GM12878 (cell line): Measurements from ENCODE around the gene STEAP1B. TPM values are rescaled to one million over a fixed set of nuclear protein-coding genes. Genes with fewer than 3 reads are reported as not detected.
A peak's percentile ranks its signal among the peaks of the same experiment; 100 is the strongest.

ENCODE experiments used
- ATAC-seq: fragments of 200-7000 bp; cut with Tn5 transposase; 3 replicates; pipeline ENCODE4 v1.9.1; 2020; ENCODE audit warnings: mild to moderate bottlenecking, moderate library complexity
- BruUV-seq: library from RNA; stranded (reverse); fragments of 400-500 nt; replicated peaks from 2 replicates; lab custom pipeline; 2021; lab: Mats Ljungman, UMichigan
- CTCF ChIA-PET: fragments of 300-600 bp; sonication (Branson Sonifier 250); formaldehyde crosslinking; extraction: SDS; loops from one replicate; lab custom pipeline; 2021; ENCODE audit warnings: inconsistent platforms; lab: Yijun Ruan, JAX
- POLR2A ChIA-PET: fragments of 350-600 bp; formaldehyde crosslinking; extraction: SDS; loops from one replicate; lab custom pipeline; 2021; ENCODE audit warnings: inconsistent platforms; lab: Charles Lee
- RAD21 ChIA-PET: fragments of 300-600 bp; sonication (Branson Sonifier 250); formaldehyde crosslinking; loops from one replicate; lab custom pipeline; 2023; ENCODE audit warnings: antibody characterized with exemption; ENCODE audit not compliant: unreplicated experiment; lab: Charles Lee
- SMC1A ChIA-PET: fragments of 300-600 bp; sonication (Branson Sonifier 250); formaldehyde crosslinking; loops from one replicate; lab custom pipeline; 2023; ENCODE audit not compliant: unreplicated experiment, uncharacterized antibody; lab: Charles Lee
- DNase-seq: peaks from one replicate; pipeline ENCODE4 v3.0.0-alpha.2; 2011; ENCODE audit warnings: low read depth, low spot score
- FAIRE-seq: peaks from 3 replicates; lab custom pipeline; 2011; peaks lifted over from hg19 to GRCh38; lab: Jason Lieb, UNC
- H2AFZ ChIP-seq: 2 replicates; pipeline ENCODE4 v1.6.0; 2011; ENCODE audit warnings: low read depth, low read length, control low read depth; ENCODE audit not compliant: control insufficient read depth
- H3K27ac ChIP-seq: 2 replicates; pipeline ENCODE4 v1.5.1; 2011; ENCODE audit warnings: control low read depth; ENCODE audit not compliant: control insufficient read depth, insufficient read depth
- H3K27me3 ChIP-seq, 2 experiments: replicated peaks in 1 of 2; 2 replicates each; pipeline versions ENCODE4 v1.6.0 to v1.6.1; 2011; ENCODE audit warnings: low read length in 1 of 2; ENCODE audit not compliant: control insufficient read depth in 2 of 2, insufficient read depth in 2 of 2
- H3K36me3 ChIP-seq, 2 experiments: 2 replicates each; pipeline ENCODE4 v1.5.1; 2011; ENCODE audit warnings: low read length in 1 of 2; ENCODE audit not compliant: control insufficient read depth in 2 of 2, insufficient read depth in 2 of 2
- H3K4me1 ChIP-seq: 2 replicates; pipeline ENCODE4 v1.6.1; 2011; ENCODE audit warnings: mild to moderate bottlenecking, low read length, moderate library complexity, mixed read lengths; ENCODE audit not compliant: control insufficient read depth, insufficient read depth
- H3K4me2 ChIP-seq: 2 replicates; pipeline ENCODE4 v1.6.0; 2011; ENCODE audit warnings: control low read depth; ENCODE audit not compliant: control insufficient read depth, insufficient read depth
- H3K4me3 ChIP-seq: fragments of 200-600 bp; sonication (generic); 2 replicates; pipeline ENCODE4 v1.5.1; 2016
- H3K79me2 ChIP-seq: 2 replicates; pipeline ENCODE4 v1.6.0; 2011; ENCODE audit warnings: low read length; ENCODE audit not compliant: control insufficient read depth, insufficient read depth
- H3K9ac ChIP-seq: 2 replicates; pipeline ENCODE4 v1.8.0; 2011; ENCODE audit warnings: low read length, control low read depth, mixed read lengths; ENCODE audit not compliant: control insufficient read depth, insufficient read depth
- H3K9me3 ChIP-seq: replicated peaks from 3 replicates; pipeline ENCODE4 v1.5.1; 2011; ENCODE audit warnings: mild to moderate bottlenecking, low read length; ENCODE audit not compliant: control insufficient read depth, insufficient read depth
- H4K20me1 ChIP-seq: 2 replicates; pipeline ENCODE4 v1.6.0; 2011; ENCODE audit not compliant: control insufficient read depth, insufficient read depth
- BMI1 ChIP-seq: fragments of 450-650 bp; IDR thresholded peaks from 2 replicates; pipeline ENCODE4 v1.6.1; 2016; ENCODE audit warnings: mild to moderate bottlenecking, moderate library complexity, borderline replicate concordance
- CBX3 ChIP-seq: fragments of 200-600 bp; sonication (generic); IDR thresholded peaks from 2 replicates; pipeline ENCODE4 v1.6.1; 2016; ENCODE audit warnings: low read depth, borderline replicate concordance
- CEBPB ChIP-seq, 2 experiments: fragments of 150-350 bp in 1 of 2; IDR thresholded peaks; 2 replicates each; pipeline ENCODE4 v1.6.1; 2012 to 2014; ENCODE audit warnings: low read depth in 2 of 2, low read length in 2 of 2, borderline replicate concordance in 1 of 2, inconsistent platforms in 1 of 2
- DPF2 ChIP-seq: fragments of 450-650 bp; IDR thresholded peaks from 2 replicates; pipeline ENCODE4 v1.6.1; 2017; ENCODE audit warnings: mild to moderate bottlenecking
- HDGF ChIP-seq: fragments of 450-650 bp; IDR thresholded peaks from 2 replicates; pipeline ENCODE4 v1.6.1; 2016; ENCODE audit warnings: antibody characterized with exemption
- JUNB ChIP-seq: IDR thresholded peaks from 2 replicates; pipeline ENCODE4 v1.6.1; 2016; ENCODE audit warnings: antibody characterized with exemption, mild to moderate bottlenecking
- KAT2A ChIP-seq: conservative IDR thresholded peaks from 2 replicates; pipeline ENCODE4 v1.6.1; 2011; ENCODE audit warnings: low read depth, low read length; ENCODE audit not compliant: control insufficient read depth
- KDM1A ChIP-seq: fragments of 200-600 bp; sonication (generic); IDR thresholded peaks from 2 replicates; pipeline ENCODE4 v1.6.1; 2016; ENCODE audit warnings: borderline replicate concordance
- PAX5 ChIP-seq: IDR thresholded peaks from 2 replicates; pipeline ENCODE4 v1.6.1; 2011; ENCODE audit warnings: low read depth, low read length, borderline replicate concordance
- PAX8 ChIP-seq: fragments of 450-650 bp; IDR thresholded peaks from 2 replicates; pipeline ENCODE4 v1.6.1; 2017; ENCODE audit warnings: mild to moderate bottlenecking, moderate library complexity
- PML ChIP-seq: IDR thresholded peaks from 2 replicates; pipeline ENCODE4 v1.6.1; 2012; ENCODE audit warnings: low read length, inconsistent platforms
- SREBF1 ChIP-seq: IDR thresholded peaks from 2 replicates; pipeline ENCODE4 v1.6.1; 2012; ENCODE audit warnings: mild to moderate bottlenecking, low read length
- SREBF2 ChIP-seq: IDR thresholded peaks from 2 replicates; pipeline ENCODE4 v1.6.1; 2012; ENCODE audit warnings: mild to moderate bottlenecking, low read length
- WRNIP1 ChIP-seq: IDR thresholded peaks from 2 replicates; pipeline ENCODE4 v1.6.1; 2011; ENCODE audit warnings: low read depth, low read length, improper control_type of control experiment, borderline replicate concordance
- ZNF24 ChIP-seq: fragments of 450-650 bp; IDR thresholded peaks from 2 replicates; pipeline ENCODE4 v1.6.1; 2017; ENCODE audit warnings: antibody characterized with exemption, mild to moderate bottlenecking
- WGBS: methylation state at CpG from one replicate; pipeline ENCODE4 v1.1.6; 2016; ENCODE audit warnings: low lambda C conversion rate; ENCODE audit not compliant: insufficient replicate concordance, insufficient coverage; ENCODE audit errors: missing lambda C conversion rate; 5-methylcytosine and 5-hydroxymethylcytosine counted together
- in situ Hi-C: fragments of 300-500 bp; cut with MboI; formaldehyde crosslinking; loops from 9 replicates; pipeline ENCODE4 v1.14.3; 2018; ENCODE audit warnings: mixed read lengths
- intact Hi-C: fragments of 100-400 bp; cut with micrococcal nuclease; formaldehyde crosslinking; loops from one replicate; pipeline ENCODE4 v1.14.2; 2022; ENCODE audit not compliant: unreplicated experiment
- polyA plus RNA-seq, 11 experiments: library from polyadenylated mRNA; depleted of rRNA in 4 of 11; unstranded in 6 of 11; stranded (reverse) in 5 of 11; fragments of >200 nt; fragmentation: Nextera tagmentation in 4 of 11; fragmentation: Illumina TruSeq in 1 of 11; extraction: Ambion mirVana in 4 of 11; extraction: Trizol in 1 of 11; gene quantifications; 1 replicate in 1 of 11; 2 replicates in 10 of 11; pipeline versions ENCODE4 v1.2.1 to v1.2.3, GENCODE V29; 2011 to 2016; ENCODE audit warnings: inconsistent platforms in 2 of 11, missing spikeins in 2 of 11, low read depth in 1 of 11
- total RNA-seq, 4 experiments: library from RNA; depleted of rRNA in 3 of 4; stranded (reverse); fragments of >200 nt in 3 of 4; fragmentation: Illumina TruSeq in 1 of 4; extraction: Trizol in 1 of 4; gene quantifications; 2 replicates each; pipeline versions ENCODE4 v1.2.1 to v1.2.3, GENCODE V29; 2013 to 2021
- TF ChIP-seq, protein P1 (sequence below): fragments of 450-650 bp; IDR thresholded peaks from 2 replicates; pipeline ENCODE4 v1.6.1; 2016; ENCODE audit warnings: mild to moderate bottlenecking
- TF ChIP-seq, protein P2 (sequence below): IDR thresholded peaks from 2 replicates; pipeline ENCODE4 v1.6.1; 2012; ENCODE audit warnings: low read depth, low read length, improper control_type of control experiment
- TF ChIP-seq, protein P3 (sequence below): IDR thresholded peaks from 2 replicates; pipeline ENCODE4 v1.6.1; 2012; ENCODE audit warnings: mild to moderate bottlenecking, low read depth, low read length
- TF ChIP-seq, protein P4 (sequence below): IDR thresholded peaks from 2 replicates; pipeline ENCODE4 v1.6.1; 2011; ENCODE audit warnings: borderline replicate concordance, low read depth, mild to moderate bottlenecking, moderate library complexity, mixed read lengths, low read length; ENCODE audit not compliant: insufficient read depth; ENCODE audit errors: extremely low read length

The STEAP1B gene
- total and polyA plus RNA-seq, 10 of the 15 experiments (the other 5 are each of a cell fraction or from before 2014, with no cell fraction given), result 0.14 TPM; not detected in 9

DNA sequence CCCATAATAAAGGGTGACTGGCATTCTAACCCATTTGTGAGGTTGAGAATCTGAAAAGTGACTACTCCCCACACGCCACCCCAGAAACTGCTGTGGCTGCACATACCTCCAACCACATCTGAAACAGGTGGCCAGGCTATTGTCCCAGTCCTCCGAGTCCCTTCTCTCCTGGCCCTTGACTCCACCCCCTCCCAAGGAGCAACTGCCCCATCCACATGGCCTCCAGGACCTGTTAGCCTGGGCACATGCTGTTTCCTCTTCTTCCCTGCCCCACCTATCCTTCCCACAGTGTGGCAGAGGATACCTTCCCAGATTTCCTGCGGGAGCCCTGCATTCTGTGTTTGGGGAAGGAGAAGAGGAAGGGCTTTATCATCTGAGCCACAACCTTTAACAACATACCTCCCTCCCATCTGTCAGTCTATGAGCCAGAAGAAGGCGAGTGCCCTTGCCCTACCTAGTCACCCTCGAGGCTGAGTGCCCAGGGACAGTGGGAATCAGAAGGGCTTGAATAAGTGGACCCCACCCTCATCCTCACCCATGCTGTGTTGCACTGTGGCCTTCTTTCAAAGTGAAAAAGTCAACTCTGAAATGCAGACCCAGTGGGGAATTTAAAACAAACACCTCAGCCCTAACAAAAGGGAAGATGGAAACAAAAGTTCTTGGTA, 11.9 kb downstream of the STEAP1B start:
- DNase-seq, result no peak
- Histone ChIP-seq H3K4me3 (no peak overlapping the region), H3K79me2 (no peaks in the 10 kb centered on the region), H3K9ac (no peak overlapping the region), H2AFZ (no peak overlapping the region), H3K4me2 (no peak overlapping the region), H3K27ac (no peak overlapping the region), H3K27me3 (no peaks in the 10 kb centered on the region; a peak in 1 of 4 replicates), H3K36me3 (no peaks in the 10 kb centered on the region), H3K4me1 (no peaks in the 10 kb centered on the region), H4K20me1 (no peaks in the 10 kb centered on the region), H3K9me3 (no peaks in the 10 kb centered on the region; the same call in 2 of the 3 replicates)
- BruUV-seq, result no TSS peak
- no peak for TF ChIP-seq CBX3
- TF ChIP-seq KDM1A, result no peak
- no peak for TF ChIP-seq HDGF
- TF ChIP-seq DPF2, result no peak
- no peak for TF ChIP-seq CEBPB (IDR thresholded peaks at IDR 0.05; ENCODE audit: borderline replicate concordance in 1 of 2, low read depth in 2 of 2, low read length in 2 of 2)
- no peak for TF ChIP-seq BMI1
- no peak for TF ChIP-seq KAT2A
- TF ChIP-seq ZNF24, result no peak
- no peak for TF ChIP-seq PAX8
- TF ChIP-seq, protein P1, sequence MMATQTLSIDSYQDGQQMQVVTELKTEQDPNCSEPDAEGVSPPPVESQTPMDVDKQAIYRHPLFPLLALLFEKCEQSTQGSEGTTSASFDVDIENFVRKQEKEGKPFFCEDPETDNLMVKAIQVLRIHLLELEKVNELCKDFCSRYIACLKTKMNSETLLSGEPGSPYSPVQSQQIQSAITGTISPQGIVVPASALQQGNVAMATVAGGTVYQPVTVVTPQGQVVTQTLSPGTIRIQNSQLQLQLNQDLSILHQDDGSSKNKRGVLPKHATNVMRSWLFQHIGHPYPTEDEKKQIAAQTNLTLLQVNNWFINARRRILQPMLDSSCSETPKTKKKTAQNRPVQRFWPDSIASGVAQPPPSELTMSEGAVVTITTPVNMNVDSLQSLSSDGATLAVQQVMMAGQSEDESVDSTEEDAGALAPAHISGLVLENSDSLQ, result no peak
- TF ChIP-seq, protein P2, sequence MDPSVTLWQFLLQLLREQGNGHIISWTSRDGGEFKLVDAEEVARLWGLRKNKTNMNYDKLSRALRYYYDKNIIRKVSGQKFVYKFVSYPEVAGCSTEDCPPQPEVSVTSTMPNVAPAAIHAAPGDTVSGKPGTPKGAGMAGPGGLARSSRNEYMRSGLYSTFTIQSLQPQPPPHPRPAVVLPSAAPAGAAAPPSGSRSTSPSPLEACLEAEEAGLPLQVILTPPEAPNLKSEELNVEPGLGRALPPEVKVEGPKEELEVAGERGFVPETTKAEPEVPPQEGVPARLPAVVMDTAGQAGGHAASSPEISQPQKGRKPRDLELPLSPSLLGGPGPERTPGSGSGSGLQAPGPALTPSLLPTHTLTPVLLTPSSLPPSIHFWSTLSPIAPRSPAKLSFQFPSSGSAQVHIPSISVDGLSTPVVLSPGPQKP, result no peak
- no peak for TF ChIP-seq JUNB
- no peak for TF ChIP-seq SREBF2
- TF ChIP-seq PML, result no peak
- TF ChIP-seq, protein P3, sequence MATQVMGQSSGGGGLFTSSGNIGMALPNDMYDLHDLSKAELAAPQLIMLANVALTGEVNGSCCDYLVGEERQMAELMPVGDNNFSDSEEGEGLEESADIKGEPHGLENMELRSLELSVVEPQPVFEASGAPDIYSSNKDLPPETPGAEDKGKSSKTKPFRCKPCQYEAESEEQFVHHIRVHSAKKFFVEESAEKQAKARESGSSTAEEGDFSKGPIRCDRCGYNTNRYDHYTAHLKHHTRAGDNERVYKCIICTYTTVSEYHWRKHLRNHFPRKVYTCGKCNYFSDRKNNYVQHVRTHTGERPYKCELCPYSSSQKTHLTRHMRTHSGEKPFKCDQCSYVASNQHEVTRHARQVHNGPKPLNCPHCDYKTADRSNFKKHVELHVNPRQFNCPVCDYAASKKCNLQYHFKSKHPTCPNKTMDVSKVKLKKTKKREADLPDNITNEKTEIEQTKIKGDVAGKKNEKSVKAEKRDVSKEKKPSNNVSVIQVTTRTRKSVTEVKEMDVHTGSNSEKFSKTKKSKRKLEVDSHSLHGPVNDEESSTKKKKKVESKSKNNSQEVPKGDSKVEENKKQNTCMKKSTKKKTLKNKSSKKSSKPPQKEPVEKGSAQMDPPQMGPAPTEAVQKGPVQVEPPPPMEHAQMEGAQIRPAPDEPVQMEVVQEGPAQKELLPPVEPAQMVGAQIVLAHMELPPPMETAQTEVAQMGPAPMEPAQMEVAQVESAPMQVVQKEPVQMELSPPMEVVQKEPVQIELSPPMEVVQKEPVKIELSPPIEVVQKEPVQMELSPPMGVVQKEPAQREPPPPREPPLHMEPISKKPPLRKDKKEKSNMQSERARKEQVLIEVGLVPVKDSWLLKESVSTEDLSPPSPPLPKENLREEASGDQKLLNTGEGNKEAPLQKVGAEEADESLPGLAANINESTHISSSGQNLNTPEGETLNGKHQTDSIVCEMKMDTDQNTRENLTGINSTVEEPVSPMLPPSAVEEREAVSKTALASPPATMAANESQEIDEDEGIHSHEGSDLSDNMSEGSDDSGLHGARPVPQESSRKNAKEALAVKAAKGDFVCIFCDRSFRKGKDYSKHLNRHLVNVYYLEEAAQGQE, result no peak
- TF ChIP-seq, protein P4, sequence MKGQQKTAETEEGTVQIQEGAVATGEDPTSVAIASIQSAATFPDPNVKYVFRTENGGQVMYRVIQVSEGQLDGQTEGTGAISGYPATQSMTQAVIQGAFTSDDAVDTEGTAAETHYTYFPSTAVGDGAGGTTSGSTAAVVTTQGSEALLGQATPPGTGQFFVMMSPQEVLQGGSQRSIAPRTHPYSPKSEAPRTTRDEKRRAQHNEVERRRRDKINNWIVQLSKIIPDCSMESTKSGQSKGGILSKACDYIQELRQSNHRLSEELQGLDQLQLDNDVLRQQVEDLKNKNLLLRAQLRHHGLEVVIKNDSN, result no peak
- TF ChIP-seq SREBF1, result no peak
- no peak for TF ChIP-seq WRNIP1
- no peak for TF ChIP-seq PAX5
- CTCF ChIA-PET, result no interaction called here
- POLR2A ChIA-PET, result no interaction called here
- intact Hi-C loops, result loop anchor here (2.0 kb wide), 1 partner anchor 35 kb away; no protein-coding TSS in a partner anchor
- no peak for FAIRE-seq
- SMC1A ChIA-PET, result no interaction called here
- RAD21 ChIA-PET, result no interaction called here
- in situ Hi-C loops, result loop anchor here (5.0 kb wide), 1 partner anchor 381 kb away; no protein-coding TSS in a partner anchor
- ATAC-seq, result peak; percentile 65
- WGBS, result 32% methylated on average over 5 of the region's 5 CpGs
